K562 (cell line): ENCODE measurements around the gene TBX1. TPM values are rescaled to one million over a fixed set of nuclear protein-coding genes. Genes with fewer than 3 reads are reported as not detected.

Source experiments
- CREB1 ChIP-seq, 2 experiments: sonication (generic) in 1 of 2; formaldehyde crosslinking in 1 of 2; IDR thresholded peaks; 2 replicates each; pipeline versions ENCODE4 v1.6.1 to v1.8.0; 2012 to 2022; ENCODE audit warnings: inconsistent platforms in 1 of 2, mild to moderate bottlenecking in 1 of 2, missing genetic modification reagents in 1 of 2, moderate library complexity in 1 of 2
- DPF2 ChIP-seq: fragments of 450-650 bp; IDR thresholded peaks from 2 replicates; pipeline ENCODE4 v1.6.1; 2016
- FIP1L1 ChIP-seq: fragments of 200-400 bp; formaldehyde crosslinking; IDR thresholded peaks from 2 replicates; pipeline ENCODE4 v1.6.1; 2018; ENCODE audit warnings: mild to moderate bottlenecking, low read depth, low read length; ENCODE audit not compliant: poor library complexity, severe bottlenecking
- GABPB1 ChIP-seq: sonication (generic); formaldehyde crosslinking; IDR thresholded peaks from 2 replicates; pipeline ENCODE4 v1.8.0; 2022; ENCODE audit warnings: mild to moderate bottlenecking, missing genetic modification reagents
- HOXB6 ChIP-seq: fragments of 250-450 bp; sonication (Bioruptor Pico); IDR thresholded peaks from 2 replicates; pipeline ENCODE4 v1.5.1; 2022; ENCODE audit warnings: mild to moderate bottlenecking, borderline replicate concordance
- MECOM ChIP-seq: fragments of 250-450 bp; sonication (Bioruptor Pico); IDR thresholded peaks from 2 replicates; pipeline ENCODE4 v1.8.0; 2022; ENCODE audit warnings: inconsistent platforms
- MIER1 ChIP-seq: fragments of 450-650 bp; IDR thresholded peaks from 2 replicates; pipeline ENCODE4 v1.6.1; 2016; ENCODE audit warnings: antibody characterized with exemption, mild to moderate bottlenecking, low read depth
- NR4A1 ChIP-seq, 2 experiments: fragments of 250-450 bp in 1 of 2; fragments of 450-650 bp in 1 of 2; sonication (Bioruptor Pico) in 1 of 2; IDR thresholded peaks; 2 replicates each; pipeline versions ENCODE4 v1.4.0 to v1.6.1; 2016 to 2020; ENCODE audit warnings: mild to moderate bottlenecking in 2 of 2, missing compliant biosample characterization in 1 of 2, missing genetic modification characterization in 1 of 2, moderate library complexity in 1 of 2
- PRMT5 ChIP-seq: sonication (generic); formaldehyde crosslinking; IDR thresholded peaks from 2 replicates; pipeline ENCODE4 v1.5.0; 2020; ENCODE audit warnings: missing genetic modification reagents
- SETDB1 ChIP-seq: IDR thresholded peaks from one replicate; pipeline ENCODE4 v1.6.1; 2012; ENCODE audit warnings: low read length, control low read depth, inconsistent platforms
- SMAD1 ChIP-seq: fragments of 150-350 bp; IDR thresholded peaks from 2 replicates; pipeline ENCODE4 v1.6.1; 2014; ENCODE audit warnings: low read length, low read depth; ENCODE audit not compliant: partially characterized antibody
- SMARCA5 ChIP-seq: fragments of 450-650 bp; IDR thresholded peaks from 2 replicates; pipeline ENCODE4 v1.6.1; 2016
- SMARCB1 ChIP-seq: IDR thresholded peaks from 2 replicates; pipeline ENCODE4 v1.6.1; 2011; ENCODE audit warnings: improper control_type of control experiment, low read depth; ENCODE audit not compliant: insufficient read length
- SRSF3 ChIP-seq: fragments of 200-400 bp; formaldehyde crosslinking; IDR thresholded peaks from 2 replicates; pipeline ENCODE4 v1.6.1; 2016; ENCODE audit warnings: mild to moderate bottlenecking, low read length, moderate library complexity; ENCODE audit not compliant: insufficient read depth
- TEAD2 ChIP-seq: fragments of 450-650 bp; IDR thresholded peaks from 2 replicates; pipeline ENCODE4 v1.6.1; 2016; ENCODE audit warnings: missing genetic modification characterization, control low read depth, missing compliant biosample characterization
- TRIM28 ChIP-seq: fragments of 450-650 bp; IDR thresholded peaks from 2 replicates; pipeline ENCODE4 v1.6.1; 2017
- TSC22D4 ChIP-seq: fragments of 450-650 bp; IDR thresholded peaks from 2 replicates; pipeline ENCODE4 v1.6.1; 2016; ENCODE audit warnings: missing genetic modification characterization, missing biosample characterization, control low read depth
- USF2 ChIP-seq: sonication (generic); formaldehyde crosslinking; IDR thresholded peaks from 2 replicates; pipeline ENCODE4 v1.5.0; 2020; ENCODE audit warnings: missing genetic modification reagents
- ZNF133 ChIP-seq: fragments of 250-450 bp; sonication (Bioruptor Pico); IDR thresholded peaks from 2 replicates; pipeline ENCODE4 v1.4.0; 2020; ENCODE audit warnings: mild to moderate bottlenecking
- ZNF77 ChIP-seq: fragments of 250-450 bp; sonication (Bioruptor Pico); IDR thresholded peaks from 2 replicates; pipeline ENCODE4 v1.5.0; 2020
- ZNF830 ChIP-seq: fragments of 250-450 bp; sonication (Bioruptor Pico); IDR thresholded peaks from 2 replicates; pipeline ENCODE4 v1.5.0; 2021; ENCODE audit warnings: mild to moderate bottlenecking
- polyA plus RNA-seq, 8 experiments: library from polyadenylated mRNA; depleted of rRNA in 4 of 8; stranded (reverse) in 5 of 8; unstranded in 3 of 8; fragments of >200 nt; fragmentation: Nextera tagmentation in 2 of 8; fragmentation: Illumina TruSeq in 1 of 8; extraction: Ambion mirVana in 2 of 8; extraction: Trizol in 1 of 8; gene quantifications; 2 replicates each; pipeline versions ENCODE4 v1.2.1 to v1.2.3, GENCODE V29; 2011 to 2014; ENCODE audit warnings: inconsistent platforms in 1 of 8, missing spikeins in 1 of 8
- total RNA-seq, 7 experiments: library from RNA; depleted of rRNA in 6 of 7; stranded (reverse); fragments of >200 nt in 6 of 7; fragmentation: Illumina TruSeq in 2 of 7; extraction: Trizol in 2 of 7; gene quantifications; 2 replicates each; pipeline versions ENCODE4 v1.2.1 to v1.2.3, GENCODE V29; 2011 to 2021; ENCODE audit warnings: low replicate concordance in 1 of 7
- TF ChIP-seq, protein P1 (sequence below): fragments of 450-650 bp; formaldehyde crosslinking; IDR thresholded peaks from 2 replicates; pipeline ENCODE4 v1.4.0; 2020; ENCODE audit warnings: mild to moderate bottlenecking
- TF ChIP-seq, protein P2 (sequence below): sonication (generic); formaldehyde crosslinking; IDR thresholded peaks from 2 replicates; pipeline ENCODE4 v1.8.1; 2023; ENCODE audit warnings: mild to moderate bottlenecking, missing genetic modification reagents, moderate library complexity

Gene TBX1
- total and polyA plus RNA-seq, 9 of the 15 experiments (the other 6 are each of a cell fraction or from before 2014, with no cell fraction given): 0.07 to 35.0 (median 3.9) TPM

DNA sequence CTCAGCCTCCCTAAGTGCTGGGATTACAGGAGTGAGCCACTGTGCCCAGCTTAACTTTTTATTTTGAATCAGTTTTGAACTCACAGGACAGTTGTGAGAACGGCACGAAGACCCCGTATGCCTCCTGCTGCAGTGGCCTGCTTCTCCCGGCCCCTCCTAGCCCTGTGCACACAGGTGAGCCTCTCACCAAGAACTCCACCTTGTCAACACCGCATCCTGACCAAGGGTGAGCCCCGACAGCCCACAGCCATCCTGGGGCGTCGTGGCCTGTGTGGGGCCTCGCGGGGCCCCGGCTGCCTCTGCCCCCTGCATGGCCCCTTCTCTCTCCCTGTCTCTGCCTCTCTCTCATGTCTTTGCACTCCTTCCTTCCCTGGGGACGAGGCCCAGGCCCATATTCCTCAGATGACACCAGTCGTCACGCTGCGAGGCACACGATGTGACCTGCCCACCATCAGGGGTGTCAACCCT lies 55.3 kb downstream of the TBX1 start (continued):
- TF ChIP-seq SRSF3: no peak
- TF ChIP-seq ZNF830 (CRISPR knock-in tag): 0 out of 2 replicates have a peak, but pooled peaks have one; percentile 49
- no peak for TF ChIP-seq GABPB1 (CRISPR knock-in tag)
- TF ChIP-seq HOXB6 (CRISPR knock-in tag): no peak
- TF ChIP-seq SMARCA5: peak; percentile 32; the same call in 1 of the 2 replicates
- TF ChIP-seq DPF2: 0 out of 2 replicates have a peak, but pooled peaks have one; percentile 10
- TF ChIP-seq TRIM28: peak; percentile 14; the same call in 1 of the 2 replicates
- no peak for TF ChIP-seq CREB1 (IDR thresholded peaks at IDR 0.05)
- no peak for TF ChIP-seq CREB1 (CRISPR knock-in tag; IDR thresholded peaks at IDR 0.05)
- peak; percentile 69 for TF ChIP-seq MECOM (CRISPR knock-in tag)
- TF ChIP-seq USF2 (CRISPR knock-in tag): no peak
- TF ChIP-seq SMARCB1: no peak
- no peak for TF ChIP-seq SMAD1
- TF ChIP-seq NR4A1 (CRISPR knock-in tag; IDR thresholded peaks at IDR 0.05): no peak
- TF ChIP-seq NR4A1 (tag; IDR thresholded peaks at IDR 0.05): peak; percentile 74; the same call in 1 of the 2 replicates
- TF ChIP-seq FIP1L1: no peak
- TF ChIP-seq SETDB1: no peak
- peak; percentile 50; the same call in 1 of the 2 replicates for TF ChIP-seq PRMT5 (CRISPR knock-in tag)
- TF ChIP-seq, protein P1, sequence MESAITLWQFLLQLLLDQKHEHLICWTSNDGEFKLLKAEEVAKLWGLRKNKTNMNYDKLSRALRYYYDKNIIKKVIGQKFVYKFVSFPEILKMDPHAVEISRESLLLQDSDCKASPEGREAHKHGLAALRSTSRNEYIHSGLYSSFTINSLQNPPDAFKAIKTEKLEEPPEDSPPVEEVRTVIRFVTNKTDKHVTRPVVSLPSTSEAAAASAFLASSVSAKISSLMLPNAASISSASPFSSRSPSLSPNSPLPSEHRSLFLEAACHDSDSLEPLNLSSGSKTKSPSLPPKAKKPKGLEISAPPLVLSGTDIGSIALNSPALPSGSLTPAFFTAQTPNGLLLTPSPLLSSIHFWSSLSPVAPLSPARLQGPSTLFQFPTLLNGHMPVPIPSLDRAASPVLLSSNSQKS (CRISPR knock-in tag): no peak
- TF ChIP-seq, protein P2, sequence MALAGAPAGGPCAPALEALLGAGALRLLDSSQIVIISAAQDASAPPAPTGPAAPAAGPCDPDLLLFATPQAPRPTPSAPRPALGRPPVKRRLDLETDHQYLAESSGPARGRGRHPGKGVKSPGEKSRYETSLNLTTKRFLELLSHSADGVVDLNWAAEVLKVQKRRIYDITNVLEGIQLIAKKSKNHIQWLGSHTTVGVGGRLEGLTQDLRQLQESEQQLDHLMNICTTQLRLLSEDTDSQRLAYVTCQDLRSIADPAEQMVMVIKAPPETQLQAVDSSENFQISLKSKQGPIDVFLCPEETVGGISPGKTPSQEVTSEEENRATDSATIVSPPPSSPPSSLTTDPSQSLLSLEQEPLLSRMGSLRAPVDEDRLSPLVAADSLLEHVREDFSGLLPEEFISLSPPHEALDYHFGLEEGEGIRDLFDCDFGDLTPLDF (CRISPR knock-in tag): 0 out of 2 replicates have a peak, but pooled peaks have one; percentile 30
- peak; percentile 10; the same call in 1 of the 2 replicates for TF ChIP-seq MIER1
- TF ChIP-seq ZNF133 (CRISPR knock-in tag): no peak
- TF ChIP-seq TEAD2 (tag): no peak
- TF ChIP-seq ZNF77 (CRISPR knock-in tag): 0 out of 2 replicates have a peak, but pooled peaks have one; percentile 17
- peak; percentile 97 for TF ChIP-seq TSC22D4 (tag)
